CD14-positive monocyte (primary cell): ENCODE measurements around the gene PPP1R12B. TPM values are rescaled to one million over a fixed set of nuclear protein-coding genes. Genes with fewer than 3 reads are reported as not detected.
"Not testable (repeated sequence)": the region's sequence is repeated elsewhere in the genome, so short reads cannot be mapped to it uniquely, and the experiment has no call there.

Experiments used
- DNase-seq, 3 donors: peaks; one replicate each; pipeline ENCODE4 v3.0.0-alpha.2; 2011 to 2022
- H2AFZ ChIP-seq: 2 replicates; pipeline ENCODE4 v1.6.0; 2012; ENCODE audit warnings: mild to moderate bottlenecking, low read depth, low read length, inconsistent platforms; ENCODE audit not compliant: insufficient read depth, poor library complexity, severe bottlenecking
- H3K27ac ChIP-seq, 2 donors: 1 replicate in 1 of 2; 2 replicates in 1 of 2; pipeline ENCODE4 v1.5.1; 2012 to 2013; ENCODE audit warnings: low read length in 2 of 2, control low read depth in 1 of 2, inconsistent platforms in 1 of 2, low read depth in 1 of 2, mild to moderate bottlenecking in 1 of 2
- H3K27me3 ChIP-seq, 2 donors: one replicate each; pipeline versions ENCODE4 v1.6.0 to v1.6.1; 2011 to 2013; ENCODE audit warnings: low read length in 2 of 2; ENCODE audit not compliant: control insufficient read depth in 2 of 2, insufficient read depth in 2 of 2
- H3K36me3 ChIP-seq, 2 donors: replicated peaks in 1 of 2; 1 replicate in 1 of 2; 2 replicates in 1 of 2; pipeline versions ENCODE4 v1.5.1 to v1.6.1; 2012 to 2013; ENCODE audit warnings: low read length in 2 of 2, control low read depth in 1 of 2, inconsistent platforms in 1 of 2, mild to moderate bottlenecking in 1 of 2; ENCODE audit not compliant: insufficient read depth in 2 of 2, control insufficient read depth in 1 of 2
- H3K4me1 ChIP-seq, 2 donors: 1 replicate in 1 of 2; 2 replicates in 1 of 2; pipeline versions ENCODE4 v1.5.1 to v1.6.1; 2012 to 2013; ENCODE audit warnings: low read length in 2 of 2, control low read depth in 1 of 2, inconsistent platforms in 1 of 2, mild to moderate bottlenecking in 1 of 2, moderate library complexity in 1 of 2; ENCODE audit not compliant: insufficient read depth in 2 of 2, control insufficient read depth in 1 of 2
- H3K4me2 ChIP-seq: replicated peaks from 2 replicates; pipeline ENCODE3; 2012; ENCODE audit warnings: low read length, moderate library complexity, mild to moderate bottlenecking; ENCODE audit not compliant: poor library complexity, severe bottlenecking; ENCODE audit errors: extremely low read depth
- H3K4me3 ChIP-seq, 3 experiments: fragments of 200-600 bp in 1 of 3; sonication (generic) in 1 of 3; replicated peaks in 1 of 3; 1 replicate in 2 of 3; 2 replicates in 1 of 3; pipeline ENCODE4 v1.5.1; 2011 to 2013; ENCODE audit warnings: low read length in 3 of 3, mild to moderate bottlenecking in 3 of 3, control low read depth in 2 of 3, low read depth in 2 of 3, inconsistent platforms in 1 of 3, moderate library complexity in 1 of 3
- H3K79me2 ChIP-seq: 2 replicates; pipeline ENCODE4 v1.6.0; 2012; ENCODE audit warnings: mild to moderate bottlenecking, control low read depth, inconsistent platforms, low read length, moderate library complexity; ENCODE audit not compliant: insufficient read depth
- H3K9ac ChIP-seq: 2 replicates; pipeline ENCODE4 v1.6.0; 2017; ENCODE audit warnings: low read length, mild to moderate bottlenecking; ENCODE audit not compliant: insufficient read depth, poor library complexity, severe bottlenecking
- H3K9me3 ChIP-seq, 2 donors: replicated peaks in 1 of 2; 1 replicate in 1 of 2; 2 replicates in 1 of 2; pipeline versions ENCODE4 v1.5.1 to v1.6.1; 2012 to 2013; ENCODE audit warnings: low read length in 2 of 2, control low read depth in 1 of 2; ENCODE audit not compliant: control insufficient read depth in 1 of 2, insufficient read depth in 1 of 2
- H4K20me1 ChIP-seq: 2 replicates; pipeline ENCODE4 v1.6.0; 2012; ENCODE audit warnings: mild to moderate bottlenecking, low read length, control low read depth, moderate library complexity; ENCODE audit not compliant: insufficient read depth
- H3K27ac Mint-ChIP-seq, 7 donors: one replicate each; pipeline ENCODE4 v1.8.0; 2020; ENCODE audit warnings: mild to moderate bottlenecking in 7 of 7, mixed read lengths in 7 of 7, moderate library complexity in 6 of 7, inconsistent platforms in 2 of 7
- H3K27me3 Mint-ChIP-seq, 3 donors: one replicate each; pipeline ENCODE4 v1.8.0; 2021 to 2022; ENCODE audit warnings: low read depth in 3 of 3, mild to moderate bottlenecking in 3 of 3, mixed read lengths in 3 of 3, moderate library complexity in 3 of 3, inconsistent platforms in 1 of 3
- H3K36me3 Mint-ChIP-seq, 2 donors: one replicate each; pipeline ENCODE4 v1.8.0; 2020; ENCODE audit warnings: mixed read lengths in 2 of 2, inconsistent platforms in 1 of 2, mild to moderate bottlenecking in 1 of 2
- H3K4me1 Mint-ChIP-seq: one replicate; pipeline ENCODE4 v1.8.0; 2020; ENCODE audit warnings: mild to moderate bottlenecking, mixed read lengths
- H3K4me3 Mint-ChIP-seq, 2 donors: one replicate each; pipeline ENCODE4 v1.8.0; 2020; ENCODE audit warnings: mild to moderate bottlenecking in 2 of 2, mixed read lengths in 2 of 2, moderate library complexity in 1 of 2
- H3K9me3 Mint-ChIP-seq, 7 donors: one replicate each; pipeline ENCODE4 v1.8.0; 2020 to 2022; ENCODE audit warnings: mixed read lengths in 7 of 7, mild to moderate bottlenecking in 6 of 7, moderate library complexity in 6 of 7, inconsistent platforms in 2 of 7
- WGBS: methylation state at CpG from one replicate; pipeline ENCODE4 v1.1.5; 2013; ENCODE audit warnings: missing lambda C conversion rate; ENCODE audit not compliant: insufficient coverage; 5-methylcytosine and 5-hydroxymethylcytosine counted together
- intact Hi-C, 2 donors: fragments of 100-400 bp; cut with micrococcal nuclease; formaldehyde crosslinking; loops; one replicate each; pipeline versions ENCODE4 v1.15.0 to v1.15.1; 2023
- polyA plus RNA-seq, 3 donors: library from polyadenylated mRNA; depleted of rRNA in 1 of 3; unstranded in 2 of 3; stranded (reverse) in 1 of 3; fragments of 300-500 nt in 2 of 3; fragments of >200 nt in 1 of 3; fragmentation: Illumina TruSeq in 2 of 3; gene quantifications; 1 replicate in 2 of 3; 2 replicates in 1 of 3; pipeline ENCODE4 v1.2.3, GENCODE V29; 2012 to 2021

Gene PPP1R12B
- polyA plus RNA-seq, 3 donors, result 1.3 to 12.2 (median 1.7) TPM

GRCh38 chr1:202518180-202518579, 169.7 kb downstream of the PPP1R12B start:
- not testable (repeated sequence) for H3K9ac ChIP-seq, H3K79me2 ChIP-seq, H3K36me3 ChIP-seq, DNase-seq, H3K4me3 Mint-ChIP-seq, H2AFZ ChIP-seq, H3K4me1 Mint-ChIP-seq, H3K27me3 ChIP-seq, H3K4me1 ChIP-seq, H3K4me3 ChIP-seq, H3K27ac ChIP-seq, H3K9me3 ChIP-seq, H3K9me3 Mint-ChIP-seq, H3K4me2 ChIP-seq, H3K27ac Mint-ChIP-seq
- WGBS, result no CpG with 5 or more reads among the region's 1 CpG
- Mint-ChIP-seq H3K27me3 (peaks cover 4 to 15% (median 10%) of the 10 kb centered on the region in 3 donors), H3K36me3 (peaks cover 64 to 66% of the 10 kb centered on the region in 2 donors)
- intact Hi-C loops, result loop anchor here in 1 of 2 donors (10.0 kb wide), 1 partner anchor 47 kb away; no protein-coding TSS in a partner anchor
- peaks cover 21% of the 10 kb centered on the region for H4K20me1 ChIP-seq

GRCh38 chr1:202518905-202519304, 170.4 kb downstream of the PPP1R12B start:
- H3K27me3 Mint-ChIP-seq, result peaks cover 4 to 13% (median 8%) of the 10 kb centered on the region in 3 donors
- H3K9me3 Mint-ChIP-seq, H3K4me3 Mint-ChIP-seq, H3K4me1 ChIP-seq, H3K9ac ChIP-seq, H3K36me3 ChIP-seq, H3K27ac Mint-ChIP-seq, H3K79me2 ChIP-seq, H3K4me3 ChIP-seq, H3K27me3 ChIP-seq, H3K27ac ChIP-seq, H3K4me1 Mint-ChIP-seq, H3K4me2 ChIP-seq, H2AFZ ChIP-seq, DNase-seq, H3K9me3 ChIP-seq: not testable (repeated sequence)
- intact Hi-C loops, result loop anchor here in 1 of 2 donors (10.0 kb wide), 1 partner anchor 46 kb away; no protein-coding TSS in a partner anchor
- H3K36me3 Mint-ChIP-seq, result peaks cover 61 to 65% of the 10 kb centered on the region in 2 donors
- H4K20me1 ChIP-seq, result peaks cover 21% of the 10 kb centered on the region
- WGBS, result no CpG with 5 or more reads among the region's 3 CpGs

DNA sequence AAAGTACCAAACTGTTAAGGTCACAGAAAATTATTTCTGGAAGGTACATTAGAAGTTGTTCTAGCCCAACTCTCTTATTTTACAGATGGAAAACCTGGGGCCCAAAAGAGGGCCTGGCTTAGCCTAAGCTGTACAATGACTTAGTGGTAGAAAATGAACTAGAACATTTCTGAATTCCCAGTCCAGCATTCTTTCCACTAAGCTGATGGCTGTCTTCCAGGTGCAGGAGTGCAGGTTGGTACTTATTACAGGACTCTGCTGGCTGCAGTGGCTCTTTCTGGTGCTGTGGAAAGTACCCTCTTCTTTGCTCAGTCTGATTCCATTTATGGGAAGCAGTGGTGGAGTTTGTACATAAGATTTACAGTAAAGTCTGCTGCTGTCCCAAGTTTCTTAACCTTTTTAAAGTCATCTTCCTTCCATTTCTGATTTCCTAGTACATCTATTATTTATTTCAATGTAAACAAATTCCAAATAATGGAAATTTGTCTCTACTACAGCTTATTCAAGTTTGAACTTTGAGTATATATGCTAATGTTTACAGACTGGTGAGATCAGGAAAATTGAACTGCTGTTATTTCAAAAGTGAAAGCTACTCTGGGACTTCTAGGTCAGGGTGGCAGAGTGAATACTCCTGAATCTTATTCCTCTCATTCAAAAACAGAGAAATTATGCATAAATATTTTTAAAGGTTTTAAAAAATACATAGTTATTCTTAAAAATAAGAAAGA, 171.8 kb downstream of the PPP1R12B start:
- H3K9ac ChIP-seq, H2AFZ ChIP-seq, H3K79me2 ChIP-seq, H3K9me3 Mint-ChIP-seq, H3K4me1 ChIP-seq, H3K9me3 ChIP-seq, H3K4me3 Mint-ChIP-seq, H3K4me3 ChIP-seq, H3K27me3 ChIP-seq, intact Hi-C loops, H3K4me1 Mint-ChIP-seq, H3K27ac ChIP-seq, H3K36me3 ChIP-seq, H3K4me2 ChIP-seq, H3K27ac Mint-ChIP-seq, DNase-seq: not testable (repeated sequence)
- peaks cover 21% of the 10 kb centered on the region for H4K20me1 ChIP-seq
- Mint-ChIP-seq H3K27me3 (peaks cover 4 to 13% (median 10%) of the 10 kb centered on the region in 3 donors), H3K36me3 (peaks cover 51 to 61% of the 10 kb centered on the region in 2 donors)

- H4K20me1 ChIP-seq, result peaks cover 24% of the 10 kb centered on the region
- peaks cover 46 to 57% of the 10 kb centered on the region in 2 donors for H3K36me3 Mint-ChIP-seq
- H3K4me3 Mint-ChIP-seq, intact Hi-C loops, H3K9ac ChIP-seq, H3K27ac Mint-ChIP-seq, H3K4me2 ChIP-seq, H3K79me2 ChIP-seq, H3K4me1 Mint-ChIP-seq, H3K36me3 ChIP-seq, H3K9me3 Mint-ChIP-seq, H3K4me1 ChIP-seq, H3K27ac ChIP-seq, H2AFZ ChIP-seq, H3K9me3 ChIP-seq, DNase-seq, H3K4me3 ChIP-seq, H3K27me3 ChIP-seq: not testable (repeated sequence)
- H3K27me3 Mint-ChIP-seq, result peaks cover 2 to 12% (median 11%) of the 10 kb centered on the region in 3 donors
- WGBS, result 100% methylated on average over 1 of the region's 2 CpGs
These were observed 172.3 kb downstream of the PPP1R12B start for GRCh38 chr1:202520857-202521216.
